Measurements from ENCODE around the gene BLOC1S1. TPM values are rescaled to one million over a fixed set of nuclear protein-coding genes. Genes with fewer than 3 reads are reported as not detected.

Gene BLOC1S1
- total RNA-seq, 1 donor from 2014 or later = 173 TPM

DNA sequence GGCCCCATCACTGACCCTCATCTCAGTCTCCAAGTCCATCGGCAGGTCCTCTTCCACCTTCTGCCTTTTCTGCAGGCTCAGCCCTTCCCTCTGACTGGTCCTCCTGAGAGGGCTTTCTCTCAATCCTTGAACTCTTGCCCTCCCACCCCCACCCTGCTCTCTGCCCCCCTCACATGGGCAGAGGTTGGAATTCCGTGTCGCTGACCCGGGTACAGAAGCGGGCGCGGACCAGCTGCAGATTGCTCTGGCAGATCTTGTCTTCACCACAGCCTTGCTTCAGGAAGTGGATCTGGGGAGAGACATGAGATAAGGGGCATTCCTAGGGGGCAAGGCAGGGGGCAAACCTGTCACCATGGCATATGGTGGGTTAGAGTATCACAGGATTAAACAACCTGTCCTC lies 20.5 kb upstream of the BLOC1S1 start:
- no peak overlapping the region for H3K4me3 ChIP-seq
- no peaks in the 10 kb centered on the region for H3K27me3 ChIP-seq
- H3K9me3 ChIP-seq = no peaks in the 10 kb centered on the region
- peaks cover 4% of the 10 kb centered on the region for H3K4me1 ChIP-seq
- no peak overlapping the region for H3K27ac ChIP-seq
- no peak for DNase-seq (ENCODE audit: extremely low spot score in 2 of 2)
- H3K36me3 ChIP-seq = no peaks in the 10 kb centered on the region
- TF ChIP-seq, protein P1, sequence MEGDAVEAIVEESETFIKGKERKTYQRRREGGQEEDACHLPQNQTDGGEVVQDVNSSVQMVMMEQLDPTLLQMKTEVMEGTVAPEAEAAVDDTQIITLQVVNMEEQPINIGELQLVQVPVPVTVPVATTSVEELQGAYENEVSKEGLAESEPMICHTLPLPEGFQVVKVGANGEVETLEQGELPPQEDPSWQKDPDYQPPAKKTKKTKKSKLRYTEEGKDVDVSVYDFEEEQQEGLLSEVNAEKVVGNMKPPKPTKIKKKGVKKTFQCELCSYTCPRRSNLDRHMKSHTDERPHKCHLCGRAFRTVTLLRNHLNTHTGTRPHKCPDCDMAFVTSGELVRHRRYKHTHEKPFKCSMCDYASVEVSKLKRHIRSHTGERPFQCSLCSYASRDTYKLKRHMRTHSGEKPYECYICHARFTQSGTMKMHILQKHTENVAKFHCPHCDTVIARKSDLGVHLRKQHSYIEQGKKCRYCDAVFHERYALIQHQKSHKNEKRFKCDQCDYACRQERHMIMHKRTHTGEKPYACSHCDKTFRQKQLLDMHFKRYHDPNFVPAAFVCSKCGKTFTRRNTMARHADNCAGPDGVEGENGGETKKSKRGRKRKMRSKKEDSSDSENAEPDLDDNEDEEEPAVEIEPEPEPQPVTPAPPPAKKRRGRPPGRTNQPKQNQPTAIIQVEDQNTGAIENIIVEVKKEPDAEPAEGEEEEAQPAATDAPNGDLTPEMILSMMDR (IDR thresholded peaks at IDR 0.05) = no peak
- TF ChIP-seq POLR2AphosphoS5 (IDR thresholded peaks at IDR 0.05; ENCODE audit: insufficient read depth in 1 of 2, low read depth in 1 of 2) (no peak), POLR2A (IDR thresholded peaks at IDR 0.05) (no peak)
- intact Hi-C loops (cut with DNase I) = no loop called here

DNA sequence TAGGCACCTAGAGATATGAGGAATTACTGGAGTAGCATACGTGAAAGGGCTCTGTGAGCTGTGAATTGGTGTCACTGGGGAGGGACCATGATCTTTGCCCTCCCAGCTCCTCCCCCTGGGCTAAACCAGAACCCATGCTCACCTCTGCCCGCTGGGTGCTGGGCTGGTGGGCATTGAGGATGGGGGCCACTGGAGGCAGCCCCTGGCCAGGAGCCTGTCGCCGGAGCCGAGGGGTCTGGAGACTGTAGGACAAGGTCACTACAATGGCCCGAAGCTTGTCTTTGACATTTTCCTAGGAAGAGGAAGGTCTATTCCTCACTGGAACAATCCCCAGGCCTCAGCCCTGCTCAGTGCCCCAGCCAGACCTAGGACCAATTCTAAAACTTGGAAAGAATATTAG lies 19.7 kb upstream of the BLOC1S1 start:
- H3K4me3 ChIP-seq = no peak overlapping the region
- no peak for DNase-seq (ENCODE audit: extremely low spot score in 2 of 2)
- H3K4me1 ChIP-seq = peaks cover 4% of the 10 kb centered on the region
- no peak overlapping the region for H3K27ac ChIP-seq
- no peaks in the 10 kb centered on the region for H3K27me3 ChIP-seq
- intact Hi-C loops (cut with DNase I) = no loop called here
- H3K9me3 ChIP-seq = no peaks in the 10 kb centered on the region
- H3K36me3 ChIP-seq = no peaks in the 10 kb centered on the region
- TF ChIP-seq, protein P1 (IDR thresholded peaks at IDR 0.05) = no peak
- no peak for TF ChIP-seq POLR2A (IDR thresholded peaks at IDR 0.05)
- TF ChIP-seq POLR2AphosphoS5 (IDR thresholded peaks at IDR 0.05; ENCODE audit: insufficient read depth in 1 of 2, low read depth in 1 of 2) = no peak

DNA sequence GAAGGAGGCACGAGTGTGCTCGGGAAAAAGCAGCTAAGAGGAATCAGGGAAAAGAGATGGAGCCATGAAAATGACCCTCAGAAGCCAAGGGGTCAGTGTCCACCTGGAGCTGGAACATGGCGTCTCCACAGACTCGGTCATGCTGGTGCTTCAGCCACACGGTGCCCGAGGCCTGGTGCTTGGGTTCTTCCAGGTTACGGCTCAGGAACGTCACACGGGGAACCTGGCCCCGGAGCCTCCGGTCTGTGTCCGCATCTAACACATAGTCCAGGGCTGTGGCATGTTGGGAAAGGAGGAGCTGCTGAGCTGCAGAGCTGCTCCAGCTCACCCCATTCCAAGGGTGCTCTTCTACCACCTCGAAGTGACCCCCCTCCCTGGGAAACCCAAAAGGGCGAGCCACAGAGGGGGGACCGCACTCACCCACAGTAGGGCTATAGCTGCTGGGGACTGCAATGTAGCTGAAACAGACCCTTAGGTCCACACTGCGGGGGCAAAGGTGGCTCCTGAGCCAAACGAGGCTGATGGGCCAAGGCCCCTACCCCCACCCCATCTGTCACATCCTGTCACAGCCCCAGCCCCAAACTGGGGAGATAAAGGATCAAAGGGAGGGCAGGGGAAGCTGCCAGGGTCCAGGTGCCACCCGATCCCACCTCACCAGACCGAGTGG lies 18.9 kb upstream of the BLOC1S1 start:
- TF ChIP-seq POLR2AphosphoS5 (IDR thresholded peaks at IDR 0.05; ENCODE audit: insufficient read depth in 1 of 2, low read depth in 1 of 2) = no peak
- TF ChIP-seq POLR2A (IDR thresholded peaks at IDR 0.05) = no peak
- TF ChIP-seq, protein P1 (IDR thresholded peaks at IDR 0.05) = no peak
- Histone ChIP-seq H3K27me3 (no peaks in the 10 kb centered on the region), H3K4me1 (peaks cover 4% of the 10 kb centered on the region), H3K9me3 (no peaks in the 10 kb centered on the region), H3K27ac (no peak overlapping the region), H3K4me3 (no peak overlapping the region), H3K36me3 (no peaks in the 10 kb centered on the region)
- DNase-seq (ENCODE audit: extremely low spot score in 2 of 2) = no peak
- intact Hi-C loops (cut with DNase I) = no loop called here

DNA sequence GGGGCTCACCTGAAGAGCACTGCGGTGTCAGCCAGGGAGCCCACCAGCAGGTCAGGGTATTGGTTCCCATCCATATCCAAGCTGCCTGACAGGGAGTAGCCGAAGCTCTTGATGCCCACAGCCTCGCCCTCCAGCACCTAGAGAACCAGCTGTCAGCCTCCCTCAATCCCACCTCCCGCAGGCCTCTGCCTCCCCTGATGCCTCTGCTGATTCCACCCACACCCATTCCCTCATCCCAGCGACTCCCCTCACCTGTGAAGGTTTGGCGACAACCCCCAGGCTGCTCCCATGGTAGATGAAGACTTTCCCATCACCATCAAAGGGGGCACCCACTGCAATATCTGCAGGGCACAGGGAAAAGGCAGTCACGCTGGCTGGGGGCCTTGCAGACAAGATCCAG lies 18.2 kb upstream of the BLOC1S1 start:
- no peaks in the 10 kb centered on the region for H3K36me3 ChIP-seq
- no peak for DNase-seq (ENCODE audit: extremely low spot score in 2 of 2)
- H3K4me1 ChIP-seq = peaks cover 4% of the 10 kb centered on the region
- H3K27ac ChIP-seq = no peak overlapping the region
- H3K4me3 ChIP-seq = no peak overlapping the region
- H3K27me3 ChIP-seq = no peaks in the 10 kb centered on the region
- no peaks in the 10 kb centered on the region for H3K9me3 ChIP-seq
- TF ChIP-seq, protein P1 (IDR thresholded peaks at IDR 0.05) = no peak
- TF ChIP-seq POLR2AphosphoS5 (IDR thresholded peaks at IDR 0.05; ENCODE audit: insufficient read depth in 1 of 2, low read depth in 1 of 2) (no peak), POLR2A (IDR thresholded peaks at IDR 0.05) (no peak)
- intact Hi-C loops (cut with DNase I) = no loop called here

DNA sequence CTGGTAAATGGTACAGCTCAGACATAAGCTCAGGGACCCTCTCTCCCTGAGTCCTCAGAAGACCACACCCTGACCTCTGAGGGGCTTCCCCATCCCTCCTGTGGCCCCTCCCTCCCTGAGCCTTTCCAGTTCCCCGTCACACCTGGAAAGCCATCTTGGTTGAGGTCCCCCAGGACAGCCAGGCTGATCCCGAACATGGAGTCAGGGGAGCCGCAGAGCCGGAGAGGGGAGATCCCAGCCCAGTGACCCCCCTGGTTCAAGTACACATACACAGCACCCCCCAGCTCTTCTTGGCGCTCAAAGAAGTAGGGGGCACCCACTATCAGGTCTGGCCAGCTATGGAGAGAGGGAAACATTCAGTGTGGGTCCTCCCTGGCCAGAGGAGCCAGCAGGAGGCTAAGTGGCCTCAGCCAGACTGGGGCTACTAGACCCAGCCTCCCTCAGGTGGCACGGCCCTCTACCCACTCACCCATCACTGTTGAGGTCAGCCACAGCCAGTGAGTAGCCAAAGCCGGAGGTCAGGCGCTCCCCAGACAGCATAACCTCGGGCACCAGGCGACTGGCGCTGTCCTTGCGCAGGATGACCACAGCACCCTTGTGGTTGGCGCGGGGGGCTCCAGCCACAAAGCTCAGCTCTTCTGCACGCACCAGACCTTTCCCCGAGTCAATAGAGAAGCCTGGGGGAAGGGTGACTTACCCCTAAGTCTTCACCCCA lies 17.4 kb upstream of the BLOC1S1 start:
- TF ChIP-seq, protein P1 (IDR thresholded peaks at IDR 0.05) = no peak
- TF ChIP-seq POLR2AphosphoS5 (IDR thresholded peaks at IDR 0.05; ENCODE audit: insufficient read depth in 1 of 2, low read depth in 1 of 2) = no peak
- TF ChIP-seq POLR2A (IDR thresholded peaks at IDR 0.05) = no peak
- Histone ChIP-seq H3K4me3 (no peak overlapping the region), H3K9me3 (no peaks in the 10 kb centered on the region), H3K36me3 (no peaks in the 10 kb centered on the region), H3K4me1 (peaks cover 4% of the 10 kb centered on the region), H3K27me3 (no peaks in the 10 kb centered on the region), H3K27ac (no peak overlapping the region)
- DNase-seq (ENCODE audit: extremely low spot score in 2 of 2) = no peak
- intact Hi-C loops (cut with DNase I) = no loop called here

All from vagina (tissue), 2 donors.